Breast epithelium (tissue), 3 donors: ENCODE results near the gene ENG.

Experiments used
- POLR2A ChIP-seq: fragments of 450-650 bp; IDR thresholded peaks from one replicate; pipeline ENCODE4 v1.6.1; 2016; ENCODE audit warnings: antibody characterized with exemption, mild to moderate bottlenecking, moderate library complexity
- POLR2AphosphoS5 ChIP-seq, 3 donors: sonication (generic); formaldehyde crosslinking; IDR thresholded peaks; one replicate each; pipeline ENCODE4 v1.6.1; 2017; ENCODE audit warnings: antibody characterized with exemption in 3 of 3
- TF ChIP-seq, protein P1 (sequence below), 3 donors: fragments of 450-650 bp; IDR thresholded peaks; one replicate each; pipeline ENCODE4 v1.5.1; 2016 to 2017; ENCODE audit warnings: antibody characterized with exemption in 3 of 3, mild to moderate bottlenecking in 3 of 3, moderate library complexity in 3 of 3

- no peak for TF ChIP-seq POLR2A
- TF ChIP-seq, protein P1, sequence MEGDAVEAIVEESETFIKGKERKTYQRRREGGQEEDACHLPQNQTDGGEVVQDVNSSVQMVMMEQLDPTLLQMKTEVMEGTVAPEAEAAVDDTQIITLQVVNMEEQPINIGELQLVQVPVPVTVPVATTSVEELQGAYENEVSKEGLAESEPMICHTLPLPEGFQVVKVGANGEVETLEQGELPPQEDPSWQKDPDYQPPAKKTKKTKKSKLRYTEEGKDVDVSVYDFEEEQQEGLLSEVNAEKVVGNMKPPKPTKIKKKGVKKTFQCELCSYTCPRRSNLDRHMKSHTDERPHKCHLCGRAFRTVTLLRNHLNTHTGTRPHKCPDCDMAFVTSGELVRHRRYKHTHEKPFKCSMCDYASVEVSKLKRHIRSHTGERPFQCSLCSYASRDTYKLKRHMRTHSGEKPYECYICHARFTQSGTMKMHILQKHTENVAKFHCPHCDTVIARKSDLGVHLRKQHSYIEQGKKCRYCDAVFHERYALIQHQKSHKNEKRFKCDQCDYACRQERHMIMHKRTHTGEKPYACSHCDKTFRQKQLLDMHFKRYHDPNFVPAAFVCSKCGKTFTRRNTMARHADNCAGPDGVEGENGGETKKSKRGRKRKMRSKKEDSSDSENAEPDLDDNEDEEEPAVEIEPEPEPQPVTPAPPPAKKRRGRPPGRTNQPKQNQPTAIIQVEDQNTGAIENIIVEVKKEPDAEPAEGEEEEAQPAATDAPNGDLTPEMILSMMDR (IDR thresholded peaks at IDR 0.05), result no peak
- no peak for TF ChIP-seq POLR2AphosphoS5 (IDR thresholded peaks at IDR 0.05)
These were observed 44.7 kb downstream of the ENG start for GRCh38 chr9:127809540-127810377.
